HepG2 (cell line): ENCODE data around the gene KRT84.

Experiments
- ARHGAP35 ChIP-seq: sonication (generic); formaldehyde crosslinking; IDR thresholded peaks from 2 replicates; pipeline ENCODE4 v1.9.0; 2022; ENCODE audit warnings: mild to moderate bottlenecking, inconsistent platforms, moderate library complexity, missing genetic modification reagents, borderline replicate concordance
- CEBPB ChIP-seq: IDR thresholded peaks from 2 replicates; pipeline ENCODE4 v1.6.1; 2011; ENCODE audit warnings: low read depth, low read length, improper control_type of control experiment, borderline replicate concordance
- EZH2 ChIP-seq: conservative IDR thresholded peaks from 2 replicates; pipeline ENCODE4 v1.6.1; 2012; ENCODE audit warnings: mild to moderate bottlenecking, low read depth, low read length, moderate library complexity
- MEF2D ChIP-seq: sonication (generic); formaldehyde crosslinking; IDR thresholded peaks from 2 replicates; pipeline ENCODE4 v1.5.1; 2020; ENCODE audit warnings: mild to moderate bottlenecking, missing genetic modification reagents
- NCOA1 ChIP-seq: sonication (generic); formaldehyde crosslinking; IDR thresholded peaks from 2 replicates; pipeline ENCODE4 v1.9.0; 2021; ENCODE audit warnings: missing genetic modification reagents
- TBP ChIP-seq: sonication (generic); formaldehyde crosslinking; IDR thresholded peaks from 2 replicates; pipeline ENCODE4 v1.5.0; 2020; ENCODE audit warnings: missing genetic modification reagents
- ZNF766 ChIP-seq: sonication (generic); formaldehyde crosslinking; IDR thresholded peaks from 2 replicates; pipeline ENCODE4 v1.5.0; 2020; ENCODE audit warnings: missing genetic modification reagents, borderline replicate concordance
- ZSCAN30 ChIP-seq: sonication (generic); formaldehyde crosslinking; IDR thresholded peaks from 2 replicates; pipeline ENCODE4 v1.5.0; 2020; ENCODE audit warnings: mild to moderate bottlenecking, missing genetic modification reagents
- TF ChIP-seq, protein P1 (sequence below): fragments of 450-650 bp; IDR thresholded peaks from 2 replicates; pipeline ENCODE4 v1.6.1; 2016
- TF ChIP-seq, protein P2 (sequence below): sonication (generic); formaldehyde crosslinking; IDR thresholded peaks from 2 replicates; pipeline ENCODE4 v1.5.0; 2020; ENCODE audit warnings: mild to moderate bottlenecking, missing genetic modification reagents, moderate library complexity
- TF ChIP-seq, protein P3 (sequence below): sonication (generic); formaldehyde crosslinking; IDR thresholded peaks from 2 replicates; pipeline ENCODE4 v1.9.0; 2021; ENCODE audit warnings: missing genetic modification reagents, mild to moderate bottlenecking, borderline replicate concordance
- TF ChIP-seq, protein P4 (sequence below): IDR thresholded peaks from 2 replicates; pipeline ENCODE4 v1.6.1; 2016; ENCODE audit warnings: missing compliant biosample characterization, missing genetic modification reagents, borderline replicate concordance

DNA sequence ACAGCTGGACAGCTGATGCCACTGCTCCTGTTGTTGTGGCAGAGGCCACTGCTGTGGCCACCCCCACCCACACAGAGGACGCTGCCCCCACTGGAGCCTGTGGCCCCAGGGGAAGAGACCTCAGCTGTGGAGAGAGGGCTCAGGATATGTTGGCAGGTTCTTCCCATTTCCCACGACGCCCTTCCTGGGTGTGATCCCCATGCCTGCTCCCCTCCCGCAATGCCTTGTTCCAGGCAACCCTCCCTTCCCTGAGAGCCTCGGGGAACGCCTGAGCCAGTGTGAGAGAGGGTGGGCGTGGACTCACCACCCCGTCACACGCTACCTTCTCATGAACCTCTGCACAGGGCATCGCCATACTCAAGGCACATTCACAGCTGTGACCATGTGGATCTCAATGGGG, 26.4 kb upstream of the KRT84 start:
- TF ChIP-seq, protein P1, sequence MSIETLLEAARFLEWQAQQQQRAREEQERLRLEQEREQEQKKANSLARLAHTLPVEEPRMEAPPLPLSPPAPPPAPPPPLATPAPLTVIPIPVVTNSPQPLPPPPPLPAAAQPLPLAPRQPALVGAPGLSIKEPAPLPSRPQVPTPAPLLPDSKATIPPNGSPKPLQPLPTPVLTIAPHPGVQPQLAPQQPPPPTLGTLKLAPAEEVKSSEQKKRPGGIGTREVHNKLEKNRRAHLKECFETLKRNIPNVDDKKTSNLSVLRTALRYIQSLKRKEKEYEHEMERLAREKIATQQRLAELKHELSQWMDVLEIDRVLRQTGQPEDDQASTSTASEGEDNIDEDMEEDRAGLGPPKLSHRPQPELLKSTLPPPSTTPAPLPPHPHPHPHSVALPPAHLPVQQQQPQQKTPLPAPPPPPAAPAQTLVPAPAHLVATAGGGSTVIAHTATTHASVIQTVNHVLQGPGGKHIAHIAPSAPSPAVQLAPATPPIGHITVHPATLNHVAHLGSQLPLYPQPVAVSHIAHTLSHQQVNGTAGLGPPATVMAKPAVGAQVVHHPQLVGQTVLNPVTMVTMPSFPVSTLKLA, result no peak
- TF ChIP-seq NCOA1 (no peak), CEBPB (no peak), EZH2 (no peak), MEF2D (CRISPR knock-in tag) (no peak), ZNF766 (CRISPR knock-in tag) (no peak), ARHGAP35 (CRISPR knock-in tag) (no peak), ZSCAN30 (CRISPR knock-in tag) (no peak), TBP (CRISPR knock-in tag) (no peak)
- TF ChIP-seq, protein P2, sequence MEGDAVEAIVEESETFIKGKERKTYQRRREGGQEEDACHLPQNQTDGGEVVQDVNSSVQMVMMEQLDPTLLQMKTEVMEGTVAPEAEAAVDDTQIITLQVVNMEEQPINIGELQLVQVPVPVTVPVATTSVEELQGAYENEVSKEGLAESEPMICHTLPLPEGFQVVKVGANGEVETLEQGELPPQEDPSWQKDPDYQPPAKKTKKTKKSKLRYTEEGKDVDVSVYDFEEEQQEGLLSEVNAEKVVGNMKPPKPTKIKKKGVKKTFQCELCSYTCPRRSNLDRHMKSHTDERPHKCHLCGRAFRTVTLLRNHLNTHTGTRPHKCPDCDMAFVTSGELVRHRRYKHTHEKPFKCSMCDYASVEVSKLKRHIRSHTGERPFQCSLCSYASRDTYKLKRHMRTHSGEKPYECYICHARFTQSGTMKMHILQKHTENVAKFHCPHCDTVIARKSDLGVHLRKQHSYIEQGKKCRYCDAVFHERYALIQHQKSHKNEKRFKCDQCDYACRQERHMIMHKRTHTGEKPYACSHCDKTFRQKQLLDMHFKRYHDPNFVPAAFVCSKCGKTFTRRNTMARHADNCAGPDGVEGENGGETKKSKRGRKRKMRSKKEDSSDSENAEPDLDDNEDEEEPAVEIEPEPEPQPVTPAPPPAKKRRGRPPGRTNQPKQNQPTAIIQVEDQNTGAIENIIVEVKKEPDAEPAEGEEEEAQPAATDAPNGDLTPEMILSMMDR (CRISPR knock-in tag), result no peak
- TF ChIP-seq, protein P3, sequence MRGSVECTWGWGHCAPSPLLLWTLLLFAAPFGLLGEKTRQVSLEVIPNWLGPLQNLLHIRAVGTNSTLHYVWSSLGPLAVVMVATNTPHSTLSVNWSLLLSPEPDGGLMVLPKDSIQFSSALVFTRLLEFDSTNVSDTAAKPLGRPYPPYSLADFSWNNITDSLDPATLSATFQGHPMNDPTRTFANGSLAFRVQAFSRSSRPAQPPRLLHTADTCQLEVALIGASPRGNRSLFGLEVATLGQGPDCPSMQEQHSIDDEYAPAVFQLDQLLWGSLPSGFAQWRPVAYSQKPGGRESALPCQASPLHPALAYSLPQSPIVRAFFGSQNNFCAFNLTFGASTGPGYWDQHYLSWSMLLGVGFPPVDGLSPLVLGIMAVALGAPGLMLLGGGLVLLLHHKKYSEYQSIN (CRISPR knock-in tag), result no peak
- TF ChIP-seq, protein P4, sequence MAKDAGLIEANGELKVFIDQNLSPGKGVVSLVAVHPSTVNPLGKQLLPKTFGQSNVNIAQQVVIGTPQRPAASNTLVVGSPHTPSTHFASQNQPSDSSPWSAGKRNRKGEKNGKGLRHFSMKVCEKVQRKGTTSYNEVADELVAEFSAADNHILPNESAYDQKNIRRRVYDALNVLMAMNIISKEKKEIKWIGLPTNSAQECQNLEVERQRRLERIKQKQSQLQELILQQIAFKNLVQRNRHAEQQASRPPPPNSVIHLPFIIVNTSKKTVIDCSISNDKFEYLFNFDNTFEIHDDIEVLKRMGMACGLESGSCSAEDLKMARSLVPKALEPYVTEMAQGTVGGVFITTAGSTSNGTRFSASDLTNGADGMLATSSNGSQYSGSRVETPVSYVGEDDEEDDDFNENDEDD, result no peak
